AG10803 (cell line): ENCODE results near the gene FOXL2NB.

Experiments
- DNase-seq: peaks from one replicate; pipeline ENCODE4 v3.0.0; 2010; ENCODE audit warnings: low read depth
- H3K4me3 ChIP-seq: 2 replicates; pipeline ENCODE4 v1.5.1; 2011; ENCODE audit warnings: mild to moderate bottlenecking, low read length, control low read depth
- TF ChIP-seq, protein P1 (sequence below): conservative IDR thresholded peaks from 2 replicates; pipeline ENCODE4 v1.5.1; 2011; ENCODE audit warnings: mild to moderate bottlenecking, low read length, control low read depth, inconsistent platforms

The FOXL2NB gene

DNA sequence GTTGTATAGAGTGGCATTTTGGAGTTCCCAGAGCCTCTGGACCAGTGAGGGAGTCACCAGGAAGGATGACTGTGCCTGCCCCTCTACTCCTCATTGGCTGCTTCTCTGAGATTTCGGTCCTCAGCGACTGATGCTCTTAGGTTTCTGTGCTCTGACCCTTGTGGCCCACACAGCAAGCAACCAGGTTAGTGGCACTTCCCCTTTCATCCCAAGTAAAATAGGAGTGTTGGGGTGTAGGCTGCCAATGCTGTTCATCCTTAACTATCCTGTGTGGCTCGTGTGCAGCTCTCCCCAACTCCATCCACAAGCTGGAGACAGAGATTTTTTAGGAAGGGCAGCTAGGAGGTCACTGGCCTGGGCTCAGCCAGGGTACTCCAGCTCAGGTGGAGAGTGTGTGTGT lies 37.8 kb downstream of the FOXL2NB start:
- TF ChIP-seq, protein P1, sequence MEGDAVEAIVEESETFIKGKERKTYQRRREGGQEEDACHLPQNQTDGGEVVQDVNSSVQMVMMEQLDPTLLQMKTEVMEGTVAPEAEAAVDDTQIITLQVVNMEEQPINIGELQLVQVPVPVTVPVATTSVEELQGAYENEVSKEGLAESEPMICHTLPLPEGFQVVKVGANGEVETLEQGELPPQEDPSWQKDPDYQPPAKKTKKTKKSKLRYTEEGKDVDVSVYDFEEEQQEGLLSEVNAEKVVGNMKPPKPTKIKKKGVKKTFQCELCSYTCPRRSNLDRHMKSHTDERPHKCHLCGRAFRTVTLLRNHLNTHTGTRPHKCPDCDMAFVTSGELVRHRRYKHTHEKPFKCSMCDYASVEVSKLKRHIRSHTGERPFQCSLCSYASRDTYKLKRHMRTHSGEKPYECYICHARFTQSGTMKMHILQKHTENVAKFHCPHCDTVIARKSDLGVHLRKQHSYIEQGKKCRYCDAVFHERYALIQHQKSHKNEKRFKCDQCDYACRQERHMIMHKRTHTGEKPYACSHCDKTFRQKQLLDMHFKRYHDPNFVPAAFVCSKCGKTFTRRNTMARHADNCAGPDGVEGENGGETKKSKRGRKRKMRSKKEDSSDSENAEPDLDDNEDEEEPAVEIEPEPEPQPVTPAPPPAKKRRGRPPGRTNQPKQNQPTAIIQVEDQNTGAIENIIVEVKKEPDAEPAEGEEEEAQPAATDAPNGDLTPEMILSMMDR: no peak
- no peak for DNase-seq
- H3K4me3 ChIP-seq: no peak overlapping the region

DNA sequence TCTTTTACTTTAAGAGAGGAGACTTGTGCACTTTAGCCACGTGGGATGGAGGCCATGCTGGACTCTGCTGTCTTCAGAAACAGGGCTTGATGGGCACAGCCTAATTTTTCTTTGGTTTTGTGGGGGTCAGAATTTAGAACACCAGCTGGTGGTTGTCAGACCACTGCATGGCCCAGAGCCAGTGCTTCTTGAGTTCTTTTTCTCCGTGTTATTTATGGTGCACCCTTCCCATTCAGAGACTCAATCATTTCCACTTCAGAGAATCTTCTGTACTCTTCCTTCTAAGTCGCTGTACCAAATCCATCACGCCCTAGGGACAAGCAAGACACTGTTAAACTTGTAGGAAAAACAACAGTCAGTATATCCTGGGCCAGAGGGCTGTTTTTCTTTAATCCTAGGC lies 38.9 kb downstream of the FOXL2NB start:
- DNase-seq: no peak
- no peak overlapping the region for H3K4me3 ChIP-seq
- TF ChIP-seq, protein P1: no peak

- TF ChIP-seq, protein P1: no peak
- H3K4me3 ChIP-seq: no peak overlapping the region
- DNase-seq: no peak
These were observed 40.2 kb downstream of the FOXL2NB start for GRCh38 chr3:138987181-138987580.

DNA sequence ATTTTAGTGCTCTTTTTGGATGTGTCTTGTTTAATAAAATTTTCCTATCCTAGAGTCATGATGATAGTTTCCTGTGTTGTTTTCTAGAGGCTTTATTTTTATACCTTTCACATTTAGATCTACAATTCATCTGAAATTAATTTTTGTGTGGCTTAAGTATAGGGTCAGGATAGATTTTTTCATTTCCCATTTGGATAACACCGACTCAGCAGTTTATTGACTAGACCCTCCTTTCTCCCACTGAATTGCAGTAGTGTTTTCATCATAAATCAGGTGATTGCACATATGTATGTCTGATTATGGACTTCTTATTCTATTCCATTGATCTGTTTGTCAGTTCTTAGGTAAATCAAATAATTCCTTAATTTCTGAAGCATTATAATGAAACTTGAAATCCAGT lies 48.7 kb downstream of the FOXL2NB start:
- TF ChIP-seq, protein P1: no peak
- DNase-seq: no peak
- no peak overlapping the region for H3K4me3 ChIP-seq
